ENCODE data around the gene MMP19.

DNA sequence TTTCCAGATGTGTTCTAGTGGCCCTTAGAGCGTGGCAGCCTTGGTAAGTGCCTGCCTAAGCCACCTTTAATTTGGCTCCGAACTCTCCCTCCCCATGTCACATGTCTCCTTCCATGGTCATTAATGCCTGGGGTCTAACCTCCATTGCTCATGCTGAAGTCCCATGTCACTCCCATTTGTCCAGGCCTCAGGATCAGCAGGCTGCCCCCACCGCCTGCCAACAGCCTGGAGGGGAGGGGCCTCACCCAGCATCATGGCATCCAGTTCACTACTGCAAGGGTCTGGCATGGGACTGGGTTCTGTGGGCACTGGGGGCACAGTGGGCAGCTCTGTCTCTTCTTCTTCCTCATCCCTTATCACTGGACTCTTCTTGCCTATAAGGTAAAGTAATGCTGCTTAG lies 4.4 kb downstream of the MMP19 start:
- TF ChIP-seq POLR2A (IDR thresholded peaks at IDR 0.05) (no peak), CTCF (IDR thresholded peaks at IDR 0.05) (no peak)
